T47D (cell line): ENCODE measurements around the gene MMEL1.
"Not testable (repeated sequence)": the region's sequence is repeated elsewhere in the genome, so short reads cannot be mapped to it uniquely, and the experiment has no call there.

Source experiments
- DNase-seq, 2 experiments: peaks; one replicate each; pipeline versions ENCODE4 v3.0.0 to v3.0.0-alpha.2; 2011 to 2012; ENCODE audit warnings: low read depth in 1 of 2, low spot score in 1 of 2
- JUND ChIP-seq: IDR thresholded peaks from 2 replicates; pipeline ENCODE4 v1.6.1; 2012; ENCODE audit warnings: low read depth
- in situ Hi-C: cut with HindIII; loops from 2 replicates; pipeline ENCODE4 v1.10.0; 2016; ENCODE audit warnings: low sequenced_read_pairs, low pct_unique_long_range_greater_than_20kb

The MMEL1 gene

GRCh38 chr1:2554621-2555387, 78.0 kb downstream of the MMEL1 start:
- in situ Hi-C loops: no loop called here
- TF ChIP-seq JUND: no peak
- no peak for DNase-seq

GRCh38 chr1:2553871-2554620, 78.8 kb downstream of the MMEL1 start:
- in situ Hi-C loops: no loop called here
- no peak for TF ChIP-seq JUND
- DNase-seq: no peak

- in situ Hi-C loops: not testable (repeated sequence)
Observed at GRCh38 chr1:2553076-2553475, 79.7 kb downstream of the MMEL1 start.

DNA sequence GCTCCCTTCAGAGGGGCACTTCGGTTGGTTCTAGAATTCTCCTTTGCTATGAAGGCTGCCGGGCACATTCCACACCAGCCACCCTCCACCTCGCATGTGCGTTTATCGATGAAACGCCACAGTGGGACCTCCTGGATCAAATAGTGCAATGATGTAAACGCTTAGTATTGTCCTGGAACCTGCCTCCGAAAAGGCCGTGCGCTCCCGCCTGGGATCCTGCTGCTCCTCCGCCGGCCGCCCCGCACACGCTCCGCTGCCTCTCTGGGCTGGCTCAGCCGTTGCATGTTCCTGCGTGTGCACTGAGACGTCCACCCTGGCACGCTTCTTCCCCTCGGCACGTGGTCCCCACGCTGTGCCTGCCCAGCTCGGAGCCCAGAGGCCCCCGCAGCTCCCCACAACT, 80.6 kb downstream of the MMEL1 start:
- in situ Hi-C loops: no loop called here
- no peak for TF ChIP-seq JUND
- DNase-seq: no peak

More at GRCh38 chr1:2553076-2553475, 79.7 kb downstream of the MMEL1 start:
- DNase-seq: not testable (repeated sequence)

DNA sequence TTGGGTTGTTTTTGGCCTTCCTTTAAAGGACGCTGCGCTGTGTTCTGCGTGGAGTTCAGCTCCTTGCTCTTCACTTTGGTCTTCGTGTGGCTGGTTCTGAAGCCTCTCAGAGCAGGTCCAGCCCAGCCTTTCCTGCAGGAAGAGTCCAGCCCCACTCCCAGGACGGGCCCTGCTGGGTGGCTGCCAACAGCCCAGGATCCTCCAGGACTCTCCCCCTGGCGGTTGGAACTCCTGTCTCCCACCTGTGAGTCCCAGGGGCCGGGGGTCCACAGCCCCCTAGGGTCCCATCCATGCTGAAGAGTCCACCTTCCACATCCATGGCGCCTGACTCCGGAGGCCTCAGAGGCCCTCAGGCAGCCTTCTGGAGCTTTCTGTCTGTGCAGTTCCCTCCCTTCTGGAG, 81.3 kb downstream of the MMEL1 start:
- DNase-seq, in situ Hi-C loops: not testable (repeated sequence)

GRCh38 chr1:2550309-2550861, 82.4 kb downstream of the MMEL1 start:
- in situ Hi-C loops, DNase-seq: not testable (repeated sequence)

GRCh38 chr1:2549367-2550029, 83.3 kb downstream of the MMEL1 start:
- DNase-seq, in situ Hi-C loops: not testable (repeated sequence)

DNA sequence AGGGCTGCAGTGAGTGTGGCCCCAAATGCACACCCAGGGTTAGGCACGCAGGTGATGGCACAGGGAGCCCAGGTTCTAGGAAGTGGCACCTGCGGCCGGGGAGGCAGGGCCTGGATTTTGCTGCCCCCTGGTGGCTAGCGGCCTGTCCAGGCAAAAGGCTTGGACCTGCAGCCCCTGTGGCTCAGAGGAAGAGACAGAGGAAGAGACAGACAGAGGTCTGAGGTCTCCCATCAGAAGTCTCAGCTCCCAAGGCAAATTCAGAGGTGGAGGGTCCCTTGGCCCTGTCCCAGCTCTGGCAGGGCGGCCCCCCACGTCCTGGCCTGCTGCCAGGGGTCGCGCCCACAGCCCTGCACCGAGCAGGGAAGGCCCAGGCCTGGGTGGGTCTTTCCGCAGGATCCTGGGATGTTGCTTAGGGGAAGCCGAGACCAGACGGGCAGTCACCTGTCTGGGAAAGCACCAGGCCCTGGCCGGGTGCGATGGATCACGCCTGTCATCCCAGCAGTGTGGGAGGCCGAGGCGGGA, 84.7 kb downstream of the MMEL1 start:
- DNase-seq: peak; percentile 81 to 88
- no peak for TF ChIP-seq JUND
- in situ Hi-C loops: no loop called here

DNA sequence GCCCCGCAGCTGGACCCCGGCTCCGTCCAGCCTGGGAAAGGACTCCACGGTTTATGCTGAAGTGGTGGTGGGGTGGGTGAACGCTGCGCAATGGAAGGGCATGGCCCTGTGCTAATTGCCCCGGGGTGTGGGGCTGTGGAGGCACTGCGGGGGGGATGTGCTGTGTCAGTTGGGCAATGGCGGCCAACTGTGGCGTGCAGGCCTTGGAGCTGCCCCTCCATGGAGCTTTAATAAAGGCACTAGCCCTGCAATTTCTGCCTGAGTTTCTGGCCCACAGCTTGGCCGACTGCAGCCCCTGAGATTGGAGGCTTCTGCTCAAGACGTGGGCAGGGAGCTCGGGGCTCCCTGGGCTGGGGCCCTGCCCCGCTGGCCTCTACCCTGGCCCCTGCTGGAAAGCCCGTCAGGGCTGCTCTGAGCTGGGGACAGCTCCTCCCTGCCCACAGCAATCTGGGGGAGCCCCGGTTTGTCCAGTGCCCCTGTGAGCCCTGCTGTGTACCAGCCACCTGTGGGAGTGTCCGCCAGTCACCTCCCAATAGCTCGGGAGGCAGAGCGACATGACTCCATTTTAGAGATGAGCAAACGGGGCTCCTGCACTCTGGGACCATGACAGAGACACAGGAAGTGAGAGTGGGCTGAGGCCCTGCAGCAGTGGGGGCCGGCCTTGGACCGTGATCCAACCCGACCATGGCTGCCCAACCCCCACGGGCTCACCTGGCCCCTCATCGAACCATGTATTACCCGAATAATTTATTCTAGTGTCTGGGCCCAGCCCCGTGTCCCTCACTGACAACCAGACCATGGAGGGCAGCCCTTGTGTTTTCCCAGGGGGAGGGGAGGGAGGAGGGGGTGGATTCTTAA, 85.4 kb downstream of the MMEL1 start:
- in situ Hi-C loops: no loop called here
- DNase-seq: no peak
- no peak for TF ChIP-seq JUND

GRCh38 chr1:2546515-2547209, 86.2 kb downstream of the MMEL1 start:
- DNase-seq: peak; percentile 88 to 95
- in situ Hi-C loops: no loop called here
- no peak for TF ChIP-seq JUND

- in situ Hi-C loops: no loop called here
- peak; percentile 91 to 92 for DNase-seq
- TF ChIP-seq JUND: no peak
Observed at GRCh38 chr1:2545754-2546514, 86.9 kb downstream of the MMEL1 start.
